H1 (cell line): ENCODE data around the gene IGSF9B. TPM values are rescaled to one million over a fixed set of nuclear protein-coding genes. Genes with fewer than 3 reads are reported as not detected.

Experiments
- CTCF ChIA-PET: fragments of 300-600 bp; sonication (Branson Sonifier 250); formaldehyde crosslinking; loops from one replicate; lab custom pipeline; 2021; ENCODE audit not compliant: partially characterized antibody; lab: Charles Lee
- POLR2A ChIA-PET: fragments of 300-600 bp; sonication (Branson Sonifier 250); formaldehyde crosslinking; loops from one replicate; lab custom pipeline; 2021; ENCODE audit warnings: inconsistent platforms; ENCODE audit not compliant: partially characterized antibody; lab: Charles Lee
- DNase-seq, 2 experiments: peaks; one replicate each; pipeline versions ENCODE4 v3.0.0 to v3.0.0-alpha.2; 2010 to 2022; ENCODE audit warnings: low spot score in 2 of 2, low read depth in 1 of 2, mixed read lengths in 1 of 2
- FAIRE-seq: peaks from 2 replicates; lab custom pipeline; 2011; peaks lifted over from hg19 to GRCh38; lab: Jason Lieb, UNC
- H2AFZ ChIP-seq: 2 replicates; pipeline ENCODE4 v1.8.1; 2012; ENCODE audit warnings: low read length, inconsistent platforms
- H2AK5ac ChIP-seq: 2 replicates; pipeline ENCODE4 v1.6.1; 2013; ENCODE audit warnings: low read depth, low read length
- H2BK120ac ChIP-seq: replicated peaks from 2 replicates; pipeline ENCODE3; 2013; ENCODE audit warnings: low read depth, low read length, inconsistent platforms
- H2BK12ac ChIP-seq: 2 replicates; pipeline ENCODE4 v1.6.1; 2013; ENCODE audit warnings: low read depth, low read length
- H2BK15ac ChIP-seq: 2 replicates; pipeline ENCODE4 v1.6.1; 2013; ENCODE audit warnings: low read length
- H2BK20ac ChIP-seq: 2 replicates; pipeline ENCODE4 v1.6.1; 2013; ENCODE audit warnings: low read length
- H2BK5ac ChIP-seq: 2 replicates; pipeline ENCODE4 v1.6.1; 2013; ENCODE audit warnings: low read depth, low read length
- H3K14ac ChIP-seq: 2 replicates; pipeline ENCODE4 v1.6.1; 2013; ENCODE audit warnings: inconsistent platforms; ENCODE audit not compliant: insufficient read length
- H3K18ac ChIP-seq: 2 replicates; pipeline ENCODE4 v1.6.1; 2013; ENCODE audit warnings: low read length; ENCODE audit errors: extremely low read depth
- H3K23ac ChIP-seq: 2 replicates; pipeline ENCODE4 v1.6.1; 2013; ENCODE audit warnings: inconsistent platforms; ENCODE audit not compliant: insufficient read length
- H3K23me2 ChIP-seq: 2 replicates; pipeline ENCODE4 v1.6.1; 2013; ENCODE audit warnings: low read depth, low read length
- H3K27ac ChIP-seq: 2 replicates; pipeline ENCODE4 v1.6.1; 2011; ENCODE audit warnings: low read depth, low read length, inconsistent platforms
- H3K27me3 ChIP-seq, 4 experiments: replicated peaks in 1 of 4; 1 replicate in 1 of 4; 2 replicates in 3 of 4; pipeline versions ENCODE4 v1.6.1 to v1.8.1; 2011 to 2013; ENCODE audit warnings: low read length in 3 of 4, mild to moderate bottlenecking in 3 of 4, inconsistent platforms in 2 of 4, mixed read lengths in 2 of 4, moderate library complexity in 1 of 4; ENCODE audit not compliant: control insufficient read depth in 3 of 4, insufficient read depth in 3 of 4; ENCODE audit errors: extremely low read depth in 1 of 4
- H3K36me3 ChIP-seq, 4 experiments: 2 replicates each; pipeline versions ENCODE4 v1.6.1 to v1.8.1; 2011 to 2013; ENCODE audit warnings: mild to moderate bottlenecking in 4 of 4, low read length in 3 of 4, moderate library complexity in 2 of 4, control low read depth in 1 of 4, inconsistent platforms in 1 of 4; ENCODE audit not compliant: insufficient read depth in 4 of 4, control insufficient read depth in 2 of 4
- H3K4ac ChIP-seq: replicated peaks from 2 replicates; pipeline ENCODE3; 2013; ENCODE audit warnings: low read length, low read depth, mixed read lengths, inconsistent platforms; ENCODE audit not compliant: insufficient read length
- H3K4me1 ChIP-seq, 4 experiments: replicated peaks in 1 of 4; 1 replicate in 1 of 4; 2 replicates in 3 of 4; pipeline versions ENCODE4 v1.6.1 to v1.8.1; 2011 to 2013; ENCODE audit warnings: low read length in 3 of 4, inconsistent platforms in 2 of 4, mixed read lengths in 1 of 4; ENCODE audit not compliant: insufficient read depth in 4 of 4, control insufficient read depth in 3 of 4
- H3K4me2 ChIP-seq, 2 experiments: 2 replicates each; pipeline versions ENCODE4 v1.6.1 to v1.8.1; 2011 to 2013; ENCODE audit warnings: low read depth in 2 of 2, low read length in 2 of 2, control low read depth in 1 of 2, inconsistent platforms in 1 of 2, mild to moderate bottlenecking in 1 of 2; ENCODE audit not compliant: insufficient read depth in 1 of 2
- H3K4me3 ChIP-seq, 4 experiments: fragments of 200-600, 300-600 bp in 1 of 4; sonication (generic), shearing (Covaris generic), sonication (Bioruptor Twin) in 1 of 4; 2 replicates each; pipeline versions ENCODE4 v1.5.1 to v1.8.1; 2011 to 2016; ENCODE audit warnings: low read length in 4 of 4, low read depth in 3 of 4, control low read depth in 2 of 4, inconsistent platforms in 2 of 4, mild to moderate bottlenecking in 2 of 4, mixed read lengths in 1 of 4, moderate library complexity in 1 of 4; ENCODE audit not compliant: insufficient read depth in 2 of 4; ENCODE audit errors: extremely low read depth in 1 of 4
- H3K56ac ChIP-seq: replicated peaks from 2 replicates; pipeline ENCODE3; 2013; ENCODE audit warnings: low read depth, mild to moderate bottlenecking, mixed read lengths, low read length, inconsistent platforms; ENCODE audit not compliant: insufficient read length
- H3K79me1 ChIP-seq: 2 replicates; pipeline ENCODE4 v1.6.1; 2013; ENCODE audit warnings: low read depth, low read length, control low read depth
- H3K79me2 ChIP-seq, 2 experiments: 2 replicates each; pipeline versions ENCODE4 v1.6.1 to v1.8.1; 2012 to 2013; ENCODE audit warnings: low read length in 2 of 2, mild to moderate bottlenecking in 2 of 2, inconsistent platforms in 1 of 2; ENCODE audit not compliant: insufficient read depth in 2 of 2, control insufficient read depth in 1 of 2
- H3K9ac ChIP-seq, 4 experiments: replicated peaks in 1 of 4; 1 replicate in 1 of 4; 2 replicates in 3 of 4; pipeline versions ENCODE4 v1.6.1 to v1.8.1; 2011 to 2013; ENCODE audit warnings: low read depth in 3 of 4, low read length in 3 of 4, control low read depth in 2 of 4, mild to moderate bottlenecking in 2 of 4, moderate library complexity in 2 of 4, inconsistent platforms in 1 of 4; ENCODE audit errors: extremely low read depth in 1 of 4
- H3K9me3 ChIP-seq, 2 experiments: 2 replicates each; pipeline versions ENCODE4 v1.6.1 to v1.8.1; 2012 to 2013; ENCODE audit warnings: mild to moderate bottlenecking in 2 of 2, moderate library complexity in 2 of 2, control low read depth in 1 of 2, inconsistent platforms in 1 of 2, low read depth in 1 of 2, low read length in 1 of 2, mixed read lengths in 1 of 2; ENCODE audit not compliant: insufficient read depth in 2 of 2
- H4K20me1 ChIP-seq, 2 experiments: replicated peaks in 1 of 2; 2 replicates each; pipeline versions ENCODE3 to v1.8.1; 2011 to 2013; ENCODE audit warnings: inconsistent platforms in 2 of 2, low read length in 2 of 2, mild to moderate bottlenecking in 1 of 2; ENCODE audit not compliant: insufficient read depth in 2 of 2, control insufficient read depth in 1 of 2
- H4K5ac ChIP-seq: 2 replicates; pipeline ENCODE4 v1.6.1; 2013; ENCODE audit warnings: low read length, low read depth, mixed read lengths, inconsistent platforms; ENCODE audit not compliant: insufficient read length
- H4K8ac ChIP-seq: 2 replicates; pipeline ENCODE4 v1.8.0; 2013; ENCODE audit warnings: mild to moderate bottlenecking, moderate library complexity, low read length, inconsistent platforms; ENCODE audit not compliant: insufficient read depth; ENCODE audit errors: extremely low read depth
- H4K91ac ChIP-seq: replicated peaks from 2 replicates; pipeline ENCODE3; 2013; ENCODE audit warnings: low read length, mixed read lengths, inconsistent platforms; ENCODE audit not compliant: insufficient read length
- BCL11A ChIP-seq, 2 experiments: IDR thresholded peaks; one replicate each; pipeline ENCODE4 v1.6.1; 2011; ENCODE audit warnings: low read depth in 2 of 2, low read length in 2 of 2, mild to moderate bottlenecking in 2 of 2
- BRCA1 ChIP-seq: IDR thresholded peaks from 2 replicates; pipeline ENCODE4 v1.6.1; 2012; ENCODE audit warnings: low read depth, low read length, improper control_type of control experiment
- CBX5 ChIP-seq: fragments of 300-800, 300-1000 bp; sonication (generic); IDR thresholded peaks from 2 replicates; pipeline ENCODE4 v1.7.1; 2016; ENCODE audit warnings: antibody characterized with exemption, low read length, low read depth
- CHD2 ChIP-seq: IDR thresholded peaks from 2 replicates; pipeline ENCODE4 v1.6.1; 2012; ENCODE audit warnings: low read length, improper control_type of control experiment
- EZH2 ChIP-seq: fragments of 200-600 bp; sonication (generic); IDR thresholded peaks from 2 replicates; pipeline ENCODE4 v1.7.1; 2012; ENCODE audit warnings: low read depth, mild to moderate bottlenecking, moderate library complexity, low read length, inconsistent platforms; ENCODE audit not compliant: severe bottlenecking
- NRF1 ChIP-seq: IDR thresholded peaks from 2 replicates; pipeline ENCODE4 v1.6.1; 2011; ENCODE audit warnings: mild to moderate bottlenecking, low read depth, low read length, improper control_type of control experiment
- PHF8 ChIP-seq: fragments of 200-600 bp; sonication (generic); conservative IDR thresholded peaks from 2 replicates; pipeline ENCODE4 v1.7.1; 2012; ENCODE audit warnings: low read depth, mild to moderate bottlenecking, inconsistent platforms, low read length, moderate library complexity
- RXRA ChIP-seq: IDR thresholded peaks from 2 replicates; pipeline ENCODE4 v1.6.1; 2011; ENCODE audit warnings: low read depth, mild to moderate bottlenecking, low read length, moderate library complexity; ENCODE audit not compliant: insufficient read depth
- SIN3A ChIP-seq, 2 experiments: IDR thresholded peaks in 1 of 2; conservative IDR thresholded peaks in 1 of 2; 2 replicates each; pipeline ENCODE4 v1.6.1; 2011 to 2012; ENCODE audit warnings: low read length in 2 of 2, improper control_type of control experiment in 1 of 2, low read depth in 1 of 2, mild to moderate bottlenecking in 1 of 2
- SP1 ChIP-seq: IDR thresholded peaks from 2 replicates; pipeline ENCODE4 v1.6.1; 2011; ENCODE audit warnings: low read depth, low read length
- SRF ChIP-seq: IDR thresholded peaks from 2 replicates; pipeline ENCODE4 v1.6.1; 2011; ENCODE audit warnings: mild to moderate bottlenecking, low read depth, low read length, moderate library complexity
- WGBS, 2 experiments: shearing (Covaris generic) in 1 of 2; methylation state at CpG; one replicate each; pipeline versions ENCODE4 v1.1.6 to v1.1.7; 2013 to 2015; ENCODE audit warnings: low lambda C conversion rate in 2 of 2, mixed read lengths in 2 of 2, inconsistent platforms in 1 of 2, low coverage in 1 of 2, missing lambda C conversion rate in 1 of 2; ENCODE audit not compliant: insufficient replicate concordance in 2 of 2, insufficient coverage in 1 of 2, insufficient read length in 1 of 2; ENCODE audit errors: extremely low coverage in 1 of 2, missing lambda C conversion rate in 1 of 2; 5-methylcytosine and 5-hydroxymethylcytosine counted together
- polyA plus RNA-seq, 7 experiments: library from polyadenylated mRNA; depleted of rRNA in 3 of 7; stranded (reverse) in 5 of 7; unstranded in 2 of 7; fragments of >200 nt in 5 of 7; fragments of 200-250 nt in 2 of 7; gene quantifications; 1 replicate in 5 of 7; 2 replicates in 1 of 7; 4 replicates in 1 of 7; pipeline versions ENCODE4 v1.2.1 to v1.2.3, GENCODE V29; 2011 to 2013; ENCODE audit warnings: missing spikeins in 2 of 7, mixed read lengths in 2 of 7
- total RNA-seq: library from RNA; stranded (reverse); fragmentation: NEBNext Ultra II Directional; extraction: Animal tissue kit (Norgen Biotek cat#: 25700); gene quantifications from 2 replicates; pipeline ENCODE4 v1.2.1, GENCODE V29; 2021
- TF ChIP-seq, protein P1 (sequence below): IDR thresholded peaks from 2 replicates; pipeline ENCODE4 v1.6.1; 2011; ENCODE audit warnings: low read depth, mild to moderate bottlenecking, low read length; ENCODE audit not compliant: insufficient read depth
- TF ChIP-seq, protein P2 (sequence below): IDR thresholded peaks from 2 replicates; pipeline ENCODE4 v1.6.1; 2011; ENCODE audit warnings: low read length, improper control_type of control experiment

IGSF9B gene
- total and polyA plus RNA-seq, 2 of the 8 experiments (the other 6 are each of a cell fraction or from before 2014, with no cell fraction given): 16.5 to 49.2 TPM

DNA sequence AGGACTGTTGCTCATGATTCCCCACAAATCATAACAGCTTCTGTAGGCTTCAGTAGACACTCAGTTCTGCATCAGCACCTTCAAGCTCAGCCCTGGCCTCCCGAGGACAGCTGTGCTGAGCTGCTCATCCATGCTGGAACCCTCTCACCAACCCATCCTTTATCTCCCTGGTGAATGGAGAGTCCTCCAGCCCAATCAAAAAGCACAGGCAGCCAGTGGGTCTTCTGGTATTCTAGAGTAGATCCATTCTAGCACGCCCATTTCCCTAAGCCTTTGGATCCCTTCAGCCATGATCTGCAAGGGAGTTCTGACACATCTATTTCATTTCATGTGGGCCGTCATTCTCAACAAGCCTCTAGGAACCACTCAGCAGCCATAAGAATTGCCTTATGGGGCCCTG is 66.9 kb downstream of the IGSF9B start:
- no peak overlapping the region for H2BK120ac ChIP-seq
- H3K14ac ChIP-seq: no peak overlapping the region
- H3K27me3 ChIP-seq: no peaks in the 10 kb centered on the region; a peak in 2 of 7 replicates
- H3K27ac ChIP-seq: no peak overlapping the region
- 88% methylated on average over 3 of the region's 3 CpGs; no CpG with 5 or more reads in 1 of the 2 experiments for WGBS, 2 experiments
- H4K8ac ChIP-seq: no peak overlapping the region
- H3K4me2 ChIP-seq: no peak overlapping the region
- no peak overlapping the region for H3K9ac ChIP-seq
- POLR2A ChIA-PET: no interaction called here
- DNase-seq (no peak), FAIRE-seq (no peak)
- H3K4me3 ChIP-seq: no peak overlapping the region
- no peaks in the 10 kb centered on the region; a peak in 1 of 4 replicates for H3K9me3 ChIP-seq
- H3K36me3 ChIP-seq: no peaks in the 10 kb centered on the region
- H2BK12ac ChIP-seq: no peak overlapping the region
- H2BK5ac ChIP-seq: no peak overlapping the region
- no peak overlapping the region for H3K56ac ChIP-seq
- no peaks in the 10 kb centered on the region for H3K23me2 ChIP-seq
- H4K91ac ChIP-seq: no peak overlapping the region
- no peaks in the 10 kb centered on the region for H3K79me2 ChIP-seq
- no peak overlapping the region for H3K23ac ChIP-seq
- no peaks in the 10 kb centered on the region for H4K20me1 ChIP-seq
- peaks cover 0 to 4% (median 2%) of the 10 kb centered on the region in 4 experiments; a peak in 5 of 7 replicates for H3K4me1 ChIP-seq
- H2AFZ ChIP-seq: no peak overlapping the region
- H2BK20ac ChIP-seq: no peak overlapping the region
- no peak overlapping the region for H4K5ac ChIP-seq
- CTCF ChIA-PET: interaction anchor here (2.5 kb wide), 1 partner anchor 38 kb away, joined by 8 read pairs; no protein-coding TSS in a partner anchor
- H2BK15ac ChIP-seq: no peak overlapping the region
- H3K18ac ChIP-seq: no peak overlapping the region
- H3K4ac ChIP-seq: no peak overlapping the region
- H3K79me1 ChIP-seq: no peaks in the 10 kb centered on the region
- H2AK5ac ChIP-seq: no peak overlapping the region
- TF ChIP-seq SRF (no peak), PHF8 (no peak), RXRA (no peak), NRF1 (no peak), CBX5 (no peak), EZH2 (no peak), SP1 (no peak), BRCA1 (no peak), CHD2 (no peak), BCL11A (IDR thresholded peaks at IDR 0.05; ENCODE audit: low read depth in 2 of 2, low read length in 2 of 2) (no peak), SIN3A (conservative IDR thresholded peaks at IDR 0.05 in 1 of 2, IDR thresholded peaks at IDR 0.05 in 1 of 2; ENCODE audit: low read depth in 1 of 2, low read length in 2 of 2) (no peak)
- TF ChIP-seq, protein P1, sequence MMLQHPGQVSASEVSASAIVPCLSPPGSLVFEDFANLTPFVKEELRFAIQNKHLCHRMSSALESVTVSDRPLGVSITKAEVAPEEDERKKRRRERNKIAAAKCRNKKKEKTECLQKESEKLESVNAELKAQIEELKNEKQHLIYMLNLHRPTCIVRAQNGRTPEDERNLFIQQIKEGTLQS: no peak
- TF ChIP-seq, protein P2, sequence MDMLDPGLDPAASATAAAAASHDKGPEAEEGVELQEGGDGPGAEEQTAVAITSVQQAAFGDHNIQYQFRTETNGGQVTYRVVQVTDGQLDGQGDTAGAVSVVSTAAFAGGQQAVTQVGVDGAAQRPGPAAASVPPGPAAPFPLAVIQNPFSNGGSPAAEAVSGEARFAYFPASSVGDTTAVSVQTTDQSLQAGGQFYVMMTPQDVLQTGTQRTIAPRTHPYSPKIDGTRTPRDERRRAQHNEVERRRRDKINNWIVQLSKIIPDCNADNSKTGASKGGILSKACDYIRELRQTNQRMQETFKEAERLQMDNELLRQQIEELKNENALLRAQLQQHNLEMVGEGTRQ: no peak
